ENCODE data around the gene SLAMF7. TPM values are rescaled to one million over a fixed set of nuclear protein-coding genes. Genes with fewer than 3 reads are reported as not detected.

Gene SLAMF7
- total and polyA plus RNA-seq, 2 of the 8 experiments (the other 6 are each of a cell fraction or from before 2014, with no cell fraction given) = not detected

GRCh38 chr1:160705742-160706141 lies 33.3 kb upstream of the SLAMF7 start (continued):
- TF ChIP-seq GABPA (IDR thresholded peaks at IDR 0.05; ENCODE audit: borderline replicate concordance, insufficient read depth, low read length) (no peak), JUN (IDR thresholded peaks at IDR 0.05; ENCODE audit: low read depth, low read length) (no peak), EP300 (IDR thresholded peaks at IDR 0.05; ENCODE audit: borderline replicate concordance in 1 of 2, low read depth in 2 of 2, low read length in 2 of 2) (no peak), POLR2A (IDR thresholded peaks at IDR 0.05; ENCODE audit: control extremely low read depth in 1 of 2, low read depth in 2 of 2, low read length in 2 of 2) (no peak), USF2 (IDR thresholded peaks at IDR 0.05; ENCODE audit: low read length) (no peak), TAF1 (IDR thresholded peaks at IDR 0.05; ENCODE audit: low read depth, low read length) (no peak)

Data from H1 (cell line).